Measurements from ENCODE around the gene GTPBP10.

GTPBP10 gene

GRCh38 chr7:90433221-90433620, 86.7 kb downstream of the GTPBP10 start:
- DNase-seq (ENCODE audit: low spot score) = no peak
